Activated naive CD8-positive, alpha-beta T cell treated with anti-CD3 and anti-CD28 coated beads, Interleukin-2, amount 10 ng/mL, durations not matched to agents 7 days and 5 days (primary cell): ENCODE measurements around the gene AKAP8L. TPM values are rescaled to one million over a fixed set of nuclear protein-coding genes. Genes with fewer than 3 reads are reported as not detected.
A peak's percentile ranks its signal among the peaks of the same experiment; 100 is the strongest.

Source experiments
- ATAC-seq: fragments of 150-1000 bp; cut with Tn5 transposase; one replicate; pipeline ENCODE4 v1.10.0; 2021; ENCODE audit warnings: low read depth, moderate library complexity
- POLR2A ChIA-PET: fragments of 350-600 bp; sonication (Branson Sonifier 250); formaldehyde crosslinking; loops from one replicate; lab custom pipeline; 2021; ENCODE audit warnings: antibody characterized with exemption; lab: Charles Lee
- DNase-seq: peaks from one replicate; pipeline ENCODE4 v3.0.0; 2021
- H3K27ac Mint-ChIP-seq: one replicate; pipeline ENCODE4 v1.8.0; 2022; ENCODE audit warnings: mild to moderate bottlenecking, mixed read lengths
- H3K27me3 Mint-ChIP-seq: one replicate; pipeline ENCODE4 v1.8.0; 2022; ENCODE audit warnings: mild to moderate bottlenecking, moderate library complexity, mixed read lengths
- H3K36me3 Mint-ChIP-seq: one replicate; pipeline ENCODE4 v1.8.0; 2021; ENCODE audit warnings: mild to moderate bottlenecking, mixed read lengths
- H3K4me1 Mint-ChIP-seq: one replicate; pipeline ENCODE4 v1.8.0; 2021; ENCODE audit warnings: mixed read lengths
- H3K4me3 Mint-ChIP-seq: one replicate; pipeline ENCODE4 v1.8.0; 2022; ENCODE audit warnings: mild to moderate bottlenecking, moderate library complexity, mixed read lengths
- H3K9me3 Mint-ChIP-seq: one replicate; pipeline ENCODE4 v1.8.0; 2021; ENCODE audit warnings: mixed read lengths
- total RNA-seq, 2 experiments: library from RNA; stranded (reverse); gene quantifications; one replicate each; pipeline ENCODE4 v1.2.3, GENCODE V29; 2021

AKAP8L gene
- total RNA-seq, 2 experiments from 2014 or later, result 146 to 149 TPM

DNA sequence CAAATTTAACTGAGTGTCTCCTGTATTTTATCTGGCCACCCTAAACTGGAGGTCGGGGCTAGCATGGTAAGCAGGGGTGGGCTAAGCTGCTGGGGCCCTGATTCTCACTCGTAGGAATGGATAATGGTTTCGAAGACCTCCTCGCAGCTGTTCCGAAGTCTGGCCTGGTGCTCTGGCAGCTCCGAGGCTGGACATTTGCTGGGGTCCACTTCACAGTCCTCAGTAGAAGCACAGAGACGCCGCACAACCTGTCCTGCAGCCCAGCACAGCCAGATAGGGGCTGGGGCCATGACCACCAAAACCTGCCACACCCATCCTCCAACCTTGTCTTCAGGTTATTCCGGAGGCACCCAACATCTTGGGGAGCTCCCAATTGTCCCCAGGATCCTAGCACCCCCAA is 37.2 kb upstream of the AKAP8L start:
- H3K36me3 Mint-ChIP-seq, result peaks cover 47% of the 10 kb centered on the region
- H3K27ac Mint-ChIP-seq, result no peak overlapping the region
- no peak overlapping the region for H3K4me3 Mint-ChIP-seq
- DNase-seq, result no peak
- POLR2A ChIA-PET, result interaction anchor here (1.6 to 2.3 kb wide), 2 partner anchors 8 to 95 kb away, joined by 6 to 11 read pairs; no protein-coding TSS in a partner anchor
- peaks cover 21% of the 10 kb centered on the region for H3K4me1 Mint-ChIP-seq
- ATAC-seq, result no peak
- no peaks in the 10 kb centered on the region for H3K9me3 Mint-ChIP-seq
- H3K27me3 Mint-ChIP-seq, result no peaks in the 10 kb centered on the region

DNA sequence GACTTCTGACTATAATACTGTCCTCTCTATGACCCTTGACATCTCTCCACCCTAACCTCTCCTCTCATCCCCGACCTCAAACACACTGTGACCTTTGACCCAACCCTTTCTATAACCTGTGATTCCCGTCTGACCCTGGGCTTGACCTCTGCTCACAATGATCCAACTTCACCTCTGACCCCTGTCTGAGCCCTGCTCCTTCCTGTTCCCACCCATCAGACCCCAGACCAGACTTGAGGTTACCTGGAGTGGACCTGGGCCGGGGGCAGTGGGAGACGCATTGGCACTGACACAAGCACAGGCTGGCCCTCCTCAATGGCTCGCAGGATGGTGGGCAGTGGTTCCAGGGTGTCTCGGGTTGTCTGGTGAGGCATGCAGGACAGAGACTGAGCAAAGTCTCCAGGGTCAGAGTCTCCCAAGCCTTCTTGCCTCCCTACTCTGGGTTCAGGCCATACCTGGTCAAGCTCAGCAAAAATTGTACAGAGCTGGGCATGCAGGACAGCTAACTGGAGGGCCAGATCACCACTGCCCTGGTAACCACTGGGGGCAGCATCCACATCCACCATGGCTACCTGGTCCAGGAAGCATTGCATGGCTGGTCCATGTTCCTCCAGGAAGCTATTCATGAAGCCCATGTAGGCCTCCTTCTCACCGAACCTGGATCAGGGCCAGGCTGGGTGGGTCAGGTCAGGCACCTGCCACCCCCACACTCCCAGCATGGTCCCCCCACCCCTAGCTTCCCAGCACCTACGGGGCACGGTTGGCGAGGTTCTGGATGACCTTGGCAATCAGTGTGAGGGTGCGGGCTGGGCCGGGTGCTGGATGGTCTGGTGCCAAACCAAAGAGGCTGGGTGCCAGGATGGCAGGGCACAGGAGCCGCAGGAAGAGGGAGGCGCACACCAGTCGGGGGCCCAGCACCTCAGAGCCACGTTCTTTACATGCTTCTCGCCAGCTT is 35.4 kb upstream of the AKAP8L start:
- no peak overlapping the region for H3K4me3 Mint-ChIP-seq
- peaks cover 40% of the 10 kb centered on the region for H3K36me3 Mint-ChIP-seq
- H3K27ac Mint-ChIP-seq, result peak overlapping the region; percentile 37
- peaks cover 22% of the 10 kb centered on the region for H3K4me1 Mint-ChIP-seq
- no peaks in the 10 kb centered on the region for H3K27me3 Mint-ChIP-seq
- ATAC-seq (no peak), DNase-seq (no peak)
- POLR2A ChIA-PET, result interaction anchor here (0.6 to 2.3 kb wide), 3 partner anchors 9 to 65 kb away, joined by 3 to 11 read pairs (median 3); no protein-coding TSS in a partner anchor
- H3K9me3 Mint-ChIP-seq, result no peaks in the 10 kb centered on the region

DNA sequence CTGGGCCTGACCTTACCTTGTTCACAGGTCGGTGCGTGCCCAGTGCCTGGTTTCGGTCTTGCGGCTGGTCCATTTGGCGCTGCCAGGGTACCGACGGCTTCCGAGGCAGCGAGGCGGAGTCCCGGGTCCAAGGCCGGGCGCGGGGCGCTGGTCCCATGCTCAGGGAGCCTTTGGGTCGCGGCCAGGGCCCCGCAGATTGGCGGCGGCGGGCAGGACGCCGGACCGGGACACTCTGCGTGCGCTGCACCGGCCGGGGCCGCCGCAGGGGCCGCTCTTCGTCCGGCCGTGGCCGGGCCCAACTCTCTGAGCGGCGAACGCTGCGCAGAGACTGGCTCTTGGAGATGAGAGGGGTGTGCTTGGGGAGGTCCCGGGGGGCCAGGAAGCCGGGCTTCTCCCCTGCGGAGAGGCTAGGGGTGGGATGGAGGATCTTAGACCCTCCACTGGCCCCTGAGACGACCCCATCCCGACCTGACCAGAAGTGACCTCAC is 34.3 kb upstream of the AKAP8L start:
- Mint-ChIP-seq H3K4me1 (peaks cover 28% of the 10 kb centered on the region), H3K9me3 (no peaks in the 10 kb centered on the region), H3K27ac (no peak overlapping the region), H3K27me3 (no peaks in the 10 kb centered on the region), H3K36me3 (peaks cover 40% of the 10 kb centered on the region), H3K4me3 (no peak overlapping the region)
- DNase-seq, result no peak
- ATAC-seq, result no peak
- POLR2A ChIA-PET, result interaction anchor here (0.7 kb wide), 1 partner anchor 9 kb away, joined by 6 read pairs; no protein-coding TSS in a partner anchor

DNA sequence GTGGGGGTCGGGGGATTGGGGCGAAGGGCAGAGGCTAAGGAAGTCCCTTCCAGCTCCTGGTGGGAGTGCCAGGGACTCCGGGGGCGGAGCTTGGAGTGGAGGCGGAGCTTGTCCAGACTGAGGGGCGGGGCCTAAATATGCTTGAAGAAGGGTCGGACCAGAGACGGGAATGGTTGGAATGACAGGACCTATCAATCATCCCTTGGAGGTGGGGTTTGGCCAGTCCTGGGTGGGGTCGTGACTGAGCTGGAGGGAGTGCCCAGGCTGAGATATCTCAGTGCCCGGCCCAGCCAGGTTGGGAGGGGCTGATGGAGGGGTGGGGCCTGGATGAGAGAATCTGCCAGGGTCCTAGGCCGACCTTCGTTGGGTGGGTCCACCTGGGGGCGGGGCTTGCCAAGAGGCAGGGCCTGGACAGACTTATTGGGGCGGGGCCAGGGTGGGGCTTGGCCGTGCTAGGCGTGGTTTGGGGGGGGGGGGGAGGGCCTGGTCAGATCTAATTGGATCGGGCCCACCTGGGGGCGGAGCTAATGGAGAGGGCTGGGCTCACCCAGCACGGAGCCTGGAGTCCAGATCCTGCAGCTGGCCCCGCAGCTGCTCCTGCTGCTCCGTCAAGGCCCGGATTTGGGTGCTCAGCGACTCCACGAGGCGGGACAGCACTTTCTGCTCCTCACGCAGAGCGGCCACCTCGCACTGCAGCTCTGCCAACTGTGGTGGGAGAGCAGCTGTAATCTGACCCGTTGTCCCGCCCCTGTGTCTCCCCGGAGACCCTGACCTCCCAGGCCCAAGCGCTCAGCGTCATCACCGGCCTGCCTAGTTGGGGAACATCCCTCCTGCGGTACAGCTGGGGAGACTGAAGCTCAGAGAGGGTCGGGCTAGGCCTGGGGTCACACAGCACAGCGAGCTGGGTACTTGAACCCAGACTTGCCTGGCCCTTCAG is 33.6 kb upstream of the AKAP8L start:
- Mint-ChIP-seq H3K27ac (no peak overlapping the region), H3K4me1 (peaks cover 29% of the 10 kb centered on the region), H3K4me3 (no peak overlapping the region), H3K9me3 (no peaks in the 10 kb centered on the region), H3K27me3 (no peaks in the 10 kb centered on the region), H3K36me3 (peaks cover 35% of the 10 kb centered on the region)
- POLR2A ChIA-PET, result interaction anchor here (0.5 to 3.5 kb wide), 5 partner anchors 11 to 920 kb away, joined by 3 to 12 read pairs (median 5); partner anchors contain the start of gene AKAP8L
- DNase-seq (no peak), ATAC-seq (no peak)

DNA sequence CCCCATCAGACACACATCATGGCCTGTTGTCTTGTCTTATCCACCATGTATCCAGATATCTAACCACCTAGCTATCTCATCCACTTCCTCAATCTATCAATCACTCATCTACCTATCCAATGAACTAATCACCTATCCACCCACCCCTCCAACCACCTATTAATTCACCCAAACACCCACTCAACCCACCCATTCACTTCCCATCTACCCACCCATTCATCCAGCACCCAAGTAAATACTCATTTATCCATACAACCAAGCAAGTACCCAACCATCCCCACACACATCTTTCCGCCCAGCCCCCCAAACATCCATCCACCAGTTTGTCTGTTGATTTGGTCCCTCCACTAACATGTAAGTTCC is 31.7 kb upstream of the AKAP8L start:
- Mint-ChIP-seq H3K27me3 (no peaks in the 10 kb centered on the region), H3K27ac (peak overlapping the region; percentile 89), H3K4me1 (peaks cover 30% of the 10 kb centered on the region), H3K4me3 (peak overlapping the region; percentile 83), H3K9me3 (no peaks in the 10 kb centered on the region), H3K36me3 (peaks cover 31% of the 10 kb centered on the region)
- POLR2A ChIA-PET, result interaction anchor here (0.8 to 3.5 kb wide), 6 partner anchors 8 to 31 kb away, joined by 3 to 12 read pairs (median 6); partner anchors contain the start of gene AKAP8L
- DNase-seq, result no peak
- ATAC-seq, result no peak

DNA sequence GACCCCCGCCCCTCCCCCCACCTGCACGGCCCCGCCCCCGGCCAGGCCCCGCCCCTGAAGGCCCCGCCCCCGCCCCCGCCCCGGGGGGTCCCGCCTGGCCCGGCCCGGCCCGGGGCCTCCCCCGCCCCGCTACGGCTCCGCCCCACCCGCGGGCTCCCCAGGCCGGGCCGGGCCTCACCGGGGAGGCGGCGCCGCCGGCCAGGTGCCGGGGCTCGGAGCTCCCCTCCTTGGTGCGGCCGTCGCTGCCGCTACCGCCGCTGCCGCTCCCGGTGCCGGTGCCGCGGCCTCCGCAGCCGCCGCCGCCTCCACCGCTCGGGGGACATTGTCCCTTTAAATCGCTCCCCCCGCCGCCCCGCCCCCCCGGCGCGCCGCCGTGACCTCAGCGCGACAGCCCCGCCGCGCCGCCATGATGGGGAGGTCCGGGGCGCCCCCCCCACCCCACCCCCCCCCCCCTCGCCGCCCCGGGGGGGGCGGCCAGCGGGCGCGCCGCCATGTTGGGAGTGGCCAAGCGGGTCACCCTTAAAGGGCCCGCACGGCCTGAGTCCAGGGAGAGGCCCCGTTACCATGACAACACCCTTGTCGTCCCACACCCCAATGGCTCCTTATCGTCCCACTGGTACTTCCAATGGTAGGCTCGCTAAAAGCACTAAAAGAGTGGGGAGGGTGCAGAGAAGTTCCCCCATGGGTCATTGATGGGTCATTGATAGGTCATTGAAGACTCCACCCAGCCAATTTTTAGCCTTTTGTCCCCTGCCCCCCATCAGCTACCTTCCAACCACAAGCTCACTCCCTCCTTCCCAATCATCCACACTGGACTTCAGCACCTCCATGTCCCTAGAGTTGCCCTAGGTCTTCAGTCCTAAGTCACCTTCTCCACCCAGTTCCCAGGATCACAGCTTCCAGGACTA is 31.1 kb upstream of the AKAP8L start, which contains the start of gene WIZ:
TSS of gene WIZ (minus strand) at position 337 of the 908 bp plus-strand sequence. CDS start 1,649 bp downstream, outside the sequence.
- peak; percentile 68 for ATAC-seq
- H3K36me3 Mint-ChIP-seq, result peaks cover 26% of the 10 kb centered on the region
- no peaks in the 10 kb centered on the region for H3K27me3 Mint-ChIP-seq
- POLR2A ChIA-PET, result interaction anchor here (0.8 to 3.5 kb wide), 8 partner anchors 9 to 105 kb away, joined by 3 to 12 read pairs (median 4); partner anchors contain the start of gene AKAP8L
- H3K27ac Mint-ChIP-seq, result peak within 1 kb of the TSS; percentile 89
- peaks cover 25% of the 10 kb centered on the region for H3K4me1 Mint-ChIP-seq
- H3K9me3 Mint-ChIP-seq, result no peaks in the 10 kb centered on the region
- H3K4me3 Mint-ChIP-seq, result peak within 1 kb of the TSS; percentile 83
- DNase-seq, result peak; percentile 92

DNA sequence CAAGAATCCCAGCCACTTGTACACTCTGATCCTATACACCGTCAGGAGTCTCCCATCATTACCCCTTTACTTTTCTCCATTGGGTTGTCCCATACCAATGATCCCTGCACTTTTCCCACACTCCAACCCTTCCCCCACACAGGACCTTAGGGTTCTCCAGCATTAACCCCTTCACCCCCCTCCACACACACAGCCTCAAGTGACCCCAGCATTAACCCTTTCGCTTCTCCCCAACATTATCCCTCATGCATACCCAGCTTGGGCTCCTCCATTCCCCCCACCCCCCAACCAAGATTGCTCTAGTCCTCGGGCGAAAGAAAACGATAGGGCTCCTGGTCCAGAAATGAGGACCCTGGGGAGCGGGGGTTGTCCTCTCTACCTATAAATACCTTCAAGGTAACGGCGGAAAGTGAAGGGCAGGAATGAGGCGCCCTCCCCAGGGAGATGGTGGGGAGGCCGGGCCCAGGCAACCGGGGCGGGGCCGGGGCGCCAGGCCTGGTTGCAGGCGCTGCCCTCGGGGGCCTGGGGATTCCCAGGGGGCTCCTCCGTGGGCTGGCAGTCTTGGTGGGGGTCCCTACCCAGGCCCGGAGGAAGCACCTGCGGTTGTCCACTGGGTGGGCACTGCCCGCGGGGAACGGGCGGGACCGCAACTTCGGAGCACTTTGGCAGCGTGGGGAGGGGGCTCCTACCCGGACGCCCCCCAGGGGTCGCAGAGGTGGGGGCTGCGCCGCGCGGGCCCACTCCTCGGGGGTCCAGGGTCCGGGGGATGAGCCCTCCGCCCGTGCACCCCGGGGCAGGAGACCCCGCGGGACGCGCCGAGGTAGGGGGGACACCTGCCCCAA is 30.2 kb upstream of the AKAP8L start:
- Mint-ChIP-seq H3K4me1 (peaks cover 23% of the 10 kb centered on the region), H3K36me3 (peaks cover 20% of the 10 kb centered on the region), H3K27me3 (no peaks in the 10 kb centered on the region), H3K9me3 (no peaks in the 10 kb centered on the region), H3K4me3 (peak overlapping the region; percentile 73), H3K27ac (peak overlapping the region; percentile 40)
- POLR2A ChIA-PET, result interaction anchor here (0.6 to 3.5 kb wide), 10 partner anchors 13 to 146 kb away, joined by 3 to 12 read pairs (median 6); partner anchors contain the start of gene AKAP8L
- ATAC-seq, result no peak
- DNase-seq, result no peak

DNA sequence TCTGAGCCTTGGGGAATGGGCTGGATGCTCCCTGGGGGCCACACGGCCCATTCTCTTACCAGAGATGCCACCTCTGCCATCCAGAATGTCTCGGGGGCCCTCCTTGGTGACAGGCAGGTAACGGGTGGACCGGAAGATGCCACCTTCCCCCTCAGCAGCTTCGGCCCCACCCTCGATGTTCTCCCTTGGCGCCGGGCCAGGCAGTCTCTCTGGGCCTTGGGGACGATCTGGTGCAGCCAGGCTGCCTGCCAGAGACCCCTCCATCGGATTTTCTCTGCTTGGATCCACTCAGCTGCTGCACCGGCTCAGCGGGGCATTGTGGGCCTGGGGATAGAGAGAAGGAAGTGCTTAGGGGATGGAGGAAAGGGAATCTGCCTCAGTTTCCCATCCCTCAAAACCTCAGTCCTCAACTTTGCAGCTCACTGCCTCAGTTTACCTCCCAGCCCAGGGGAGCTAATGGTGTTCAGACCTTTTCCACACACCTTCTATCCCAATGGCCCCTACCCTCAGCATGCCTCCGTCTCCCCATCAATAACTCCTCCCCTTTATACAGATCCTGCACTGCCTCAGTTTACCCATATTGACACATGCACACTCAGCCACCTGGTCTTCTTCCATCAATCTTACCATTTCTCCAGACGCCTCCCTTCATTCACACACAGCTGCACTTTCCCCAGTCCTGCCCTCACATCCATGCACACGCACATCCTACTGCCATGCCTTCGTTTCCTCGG is 29.4 kb upstream of the AKAP8L start:
- Mint-ChIP-seq H3K4me1 (peaks cover 17% of the 10 kb centered on the region), H3K9me3 (no peaks in the 10 kb centered on the region), H3K4me3 (peak overlapping the region; percentile 73), H3K27ac (peak overlapping the region; percentile 40), H3K36me3 (peaks cover 13% of the 10 kb centered on the region), H3K27me3 (no peaks in the 10 kb centered on the region)
- DNase-seq, result no peak
- POLR2A ChIA-PET, result interaction anchor here (1.2 to 2.0 kb wide), 3 partner anchors 15 to 29 kb away, joined by 3 to 11 read pairs (median 10); partner anchors contain the start of gene AKAP8L
- no peak for ATAC-seq

DNA sequence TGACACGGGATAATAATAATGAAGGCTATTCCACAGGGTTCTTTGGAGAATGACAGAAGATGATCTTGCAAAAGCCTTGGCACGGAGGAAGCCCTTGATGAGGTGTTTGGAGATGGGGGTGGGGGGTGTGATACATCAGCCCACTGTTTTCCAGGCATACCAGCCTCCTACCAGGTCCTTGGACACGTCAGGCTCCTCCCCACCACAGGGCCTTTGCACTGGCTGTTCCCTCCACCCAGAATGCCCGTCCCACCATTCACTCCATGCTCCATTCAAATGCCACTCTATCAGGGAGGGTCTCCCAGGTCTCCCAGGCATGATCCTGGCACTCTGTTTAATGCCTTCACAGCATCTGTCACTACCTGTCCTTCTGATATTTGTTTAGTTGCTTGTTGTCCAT is 28.3 kb upstream of the AKAP8L start:
- H3K4me1 Mint-ChIP-seq, result peaks cover 17% of the 10 kb centered on the region
- no peaks in the 10 kb centered on the region for H3K9me3 Mint-ChIP-seq
- DNase-seq, result no peak
- peaks cover 11% of the 10 kb centered on the region for H3K36me3 Mint-ChIP-seq
- H3K27ac Mint-ChIP-seq, result no peak overlapping the region
- no peak for ATAC-seq
- no peak overlapping the region for H3K4me3 Mint-ChIP-seq
- H3K27me3 Mint-ChIP-seq, result no peaks in the 10 kb centered on the region
- POLR2A ChIA-PET, result interaction anchor here (1.8 to 2.0 kb wide), 2 partner anchors 14 to 16 kb away, joined by 10 to 11 read pairs; no protein-coding TSS in a partner anchor

DNA sequence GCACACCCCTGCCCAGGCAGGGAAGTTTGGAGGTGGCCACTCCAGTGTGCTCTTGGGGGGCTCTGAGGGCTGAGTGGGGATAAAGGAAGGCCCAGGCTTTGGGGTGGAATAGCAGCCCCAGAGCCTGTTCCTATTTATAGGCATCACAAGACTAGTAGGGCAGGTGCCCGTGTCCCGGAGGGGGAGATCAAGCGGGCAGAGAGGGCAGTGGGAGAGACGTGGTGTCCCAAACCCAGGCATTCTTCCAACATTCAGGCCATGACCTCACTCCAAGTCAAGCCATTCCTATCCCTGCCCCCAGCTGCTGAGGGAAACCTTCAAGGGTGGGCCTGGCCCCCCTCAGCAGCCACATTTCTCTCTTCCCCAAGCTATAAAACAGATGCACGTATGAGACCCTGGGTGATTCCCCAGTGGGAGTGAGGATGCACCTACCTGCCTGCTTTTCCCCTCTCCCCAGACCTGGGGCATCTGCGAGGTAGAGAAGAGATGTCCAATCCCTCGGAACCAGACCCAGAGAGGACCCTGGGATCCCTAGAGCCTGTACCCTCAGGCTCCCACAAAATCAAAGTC is 27.1 kb upstream of the AKAP8L start:
- Mint-ChIP-seq H3K27me3 (no peaks in the 10 kb centered on the region), H3K36me3 (peaks cover 6% of the 10 kb centered on the region), H3K4me1 (peaks cover 16% of the 10 kb centered on the region), H3K27ac (no peak overlapping the region), H3K4me3 (no peak overlapping the region), H3K9me3 (no peaks in the 10 kb centered on the region)
- DNase-seq (no peak), ATAC-seq (no peak)
- POLR2A ChIA-PET, result interaction anchor here (0.7 to 1.5 kb wide), 2 partner anchors 10 to 13 kb away, joined by 3 read pairs; no protein-coding TSS in a partner anchor
